Activated CD8-positive, alpha-beta T cell treated with anti-CD3 and anti-CD28 coated beads for 36 hours (primary cell): ENCODE data around the gene NDUFB7. TPM values are rescaled to one million over a fixed set of nuclear protein-coding genes. Genes with fewer than 3 reads are reported as not detected.
A peak's percentile ranks its signal among the peaks of the same experiment; 100 is the strongest.

Source experiments
- ATAC-seq: fragments of 200-7000 bp; cut with Tn5 transposase; one replicate; pipeline ENCODE4 v1.10.0; 2021; ENCODE audit warnings: mild to moderate bottlenecking, moderate library complexity
- CTCF ChIA-PET: fragments of 350-600 bp; sonication (Branson Sonifier 250); formaldehyde crosslinking; loops from one replicate; lab custom pipeline; 2021; ENCODE audit warnings: antibody characterized with exemption; lab: Charles Lee
- POLR2A ChIA-PET: fragments of 350-600 bp; sonication (Branson Sonifier 250); formaldehyde crosslinking; loops from one replicate; lab custom pipeline; 2021; ENCODE audit warnings: antibody characterized with exemption; lab: Charles Lee
- DNase-seq: peaks from one replicate; pipeline ENCODE4 v3.0.0-alpha.2; 2020
- H3K27ac Mint-ChIP-seq: one replicate; pipeline ENCODE4 v1.8.0; 2021; ENCODE audit warnings: mild to moderate bottlenecking, mixed read lengths
- H3K27me3 Mint-ChIP-seq: one replicate; pipeline ENCODE4 v1.8.0; 2021; ENCODE audit warnings: mixed read lengths
- H3K36me3 Mint-ChIP-seq: one replicate; pipeline ENCODE4 v1.8.0; 2021; ENCODE audit warnings: low read depth, mixed read lengths
- H3K4me1 Mint-ChIP-seq: one replicate; pipeline ENCODE4 v1.8.0; 2021; ENCODE audit warnings: low read depth, mixed read lengths
- H3K4me3 Mint-ChIP-seq: one replicate; pipeline ENCODE4 v1.8.0; 2021; ENCODE audit warnings: mild to moderate bottlenecking, moderate library complexity, mixed read lengths
- H3K9me3 Mint-ChIP-seq: one replicate; pipeline ENCODE4 v1.8.0; 2021; ENCODE audit warnings: mixed read lengths
- intact Hi-C: fragments of 100-400 bp; cut with micrococcal nuclease; formaldehyde crosslinking; loops from one replicate; pipeline ENCODE4 v1.10.0; 2022
- total RNA-seq, 2 experiments: library from RNA; stranded (reverse); gene quantifications; one replicate each; pipeline ENCODE4 v1.2.3, GENCODE V29; 2021
- TF ChIP-seq, protein P1 (sequence below): fragments of 200-600 bp; IDR thresholded peaks from one replicate; pipeline ENCODE4 v1.8.0; 2022; ENCODE audit warnings: antibody characterized with exemption, mild to moderate bottlenecking

NDUFB7 gene
- total RNA-seq, 2 experiments from 2014 or later, result 123 to 135 TPM

DNA sequence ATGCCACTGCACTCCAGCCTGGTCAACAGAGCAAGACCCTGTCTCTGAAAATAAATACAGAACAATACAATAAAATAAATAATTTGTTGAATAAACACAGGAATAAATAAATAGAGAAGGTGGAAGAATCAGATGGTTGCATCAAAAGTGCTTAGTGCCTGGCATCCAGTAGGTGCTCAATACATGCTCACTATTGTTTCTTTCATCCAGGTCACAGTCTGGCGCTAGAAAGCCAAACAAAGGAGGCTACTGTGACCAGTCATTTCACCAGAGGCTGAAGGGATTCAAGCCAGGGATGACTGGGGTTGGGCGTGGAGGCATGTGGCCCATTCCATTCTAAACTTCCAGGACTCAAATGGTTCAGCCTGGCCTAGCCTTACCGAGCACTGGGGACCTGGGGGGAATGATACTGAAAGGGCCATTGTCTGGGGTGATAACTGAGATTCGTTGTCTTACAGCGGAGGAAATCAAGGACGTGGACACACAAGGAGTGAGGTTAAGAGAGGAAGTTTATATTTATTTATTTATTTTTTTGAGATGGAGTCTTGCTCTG is 3.6 kb upstream of the NDUFB7 start:
- intact Hi-C loops, result loop anchor here (2.0 to 10.0 kb wide), 2 partner anchors 111 to 309 kb away; partner anchors contain the start of gene OR7A17
- ChIA-PET CTCF (interaction anchor here (1.2 to 11.0 kb wide), 4 partner anchors 19 to 313 kb away, joined by 3 to 276 read pairs (median 4); partner anchors contain the start of gene ZNF333), POLR2A (interaction anchor here (5.1 kb wide), 1 partner anchor 112 kb away, joined by 27 read pairs; no protein-coding TSS in a partner anchor)

DNA sequence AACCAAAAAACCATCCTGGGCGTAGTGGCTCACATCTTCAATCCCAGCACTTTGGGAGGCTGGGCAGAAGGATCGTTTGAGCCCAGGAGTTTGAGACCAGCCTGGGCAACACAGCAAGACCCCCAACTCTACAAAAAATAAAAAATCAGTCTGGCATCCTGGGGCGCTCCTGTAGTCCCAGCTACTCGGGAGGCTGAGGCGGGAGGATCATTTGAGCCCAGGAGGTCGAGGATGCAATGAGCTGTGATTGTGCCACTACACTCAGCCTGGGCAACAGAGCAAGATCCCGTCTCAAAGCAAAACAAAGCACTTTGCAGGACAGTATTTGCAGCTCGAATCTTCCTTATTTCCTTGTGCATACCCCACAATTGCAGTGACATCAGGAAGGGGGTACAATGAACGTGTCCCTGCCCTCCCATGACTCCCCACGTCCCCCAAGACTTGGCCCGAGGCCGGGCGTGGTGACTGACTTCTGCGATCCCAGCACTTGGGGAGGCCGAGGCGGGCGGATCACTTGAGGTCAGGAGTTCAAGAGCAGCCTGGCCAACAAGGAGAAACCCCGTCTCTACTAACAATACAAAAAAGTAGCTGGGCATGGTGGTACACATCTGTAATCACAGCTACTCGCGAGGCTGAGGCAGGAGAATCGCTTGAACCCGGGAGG is 870 bp downstream of the NDUFB7 start:
- POLR2A ChIA-PET, result interaction anchor here (0.6 to 5.1 kb wide), 5 partner anchors 17 to 701 kb away, joined by 3 to 27 read pairs (median 3); partner anchors contain the start of gene ADGRE5
- Mint-ChIP-seq H3K9me3 (no peaks in the 10 kb centered on the region), H3K4me3 (peak overlapping the region; percentile 96), H3K4me1 (peaks cover 42% of the 10 kb centered on the region), H3K27ac (peak overlapping the region; percentile 91), H3K36me3 (peaks cover 8% of the 10 kb centered on the region), H3K27me3 (no peaks in the 10 kb centered on the region)
- ATAC-seq, result no peak
- TF ChIP-seq, protein P1, sequence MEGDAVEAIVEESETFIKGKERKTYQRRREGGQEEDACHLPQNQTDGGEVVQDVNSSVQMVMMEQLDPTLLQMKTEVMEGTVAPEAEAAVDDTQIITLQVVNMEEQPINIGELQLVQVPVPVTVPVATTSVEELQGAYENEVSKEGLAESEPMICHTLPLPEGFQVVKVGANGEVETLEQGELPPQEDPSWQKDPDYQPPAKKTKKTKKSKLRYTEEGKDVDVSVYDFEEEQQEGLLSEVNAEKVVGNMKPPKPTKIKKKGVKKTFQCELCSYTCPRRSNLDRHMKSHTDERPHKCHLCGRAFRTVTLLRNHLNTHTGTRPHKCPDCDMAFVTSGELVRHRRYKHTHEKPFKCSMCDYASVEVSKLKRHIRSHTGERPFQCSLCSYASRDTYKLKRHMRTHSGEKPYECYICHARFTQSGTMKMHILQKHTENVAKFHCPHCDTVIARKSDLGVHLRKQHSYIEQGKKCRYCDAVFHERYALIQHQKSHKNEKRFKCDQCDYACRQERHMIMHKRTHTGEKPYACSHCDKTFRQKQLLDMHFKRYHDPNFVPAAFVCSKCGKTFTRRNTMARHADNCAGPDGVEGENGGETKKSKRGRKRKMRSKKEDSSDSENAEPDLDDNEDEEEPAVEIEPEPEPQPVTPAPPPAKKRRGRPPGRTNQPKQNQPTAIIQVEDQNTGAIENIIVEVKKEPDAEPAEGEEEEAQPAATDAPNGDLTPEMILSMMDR, result no peak
- CTCF ChIA-PET, result interaction anchor here (0.6 to 11.0 kb wide), 10 partner anchors 9 to 199 kb away, joined by 3 to 276 read pairs (median 4); partner anchors contain the start of gene ZNF333
- intact Hi-C loops, result loop anchor here (10.0 kb wide), 1 partner anchor 314 kb away; the partner anchor contains the start of gene OR7A17
- DNase-seq, result no peak

More for the DNA sequence above, 3.6 kb upstream of the NDUFB7 start:
- no peaks in the 10 kb centered on the region for H3K27me3 Mint-ChIP-seq
- no peak overlapping the region for H3K27ac Mint-ChIP-seq
- ATAC-seq (no peak), DNase-seq (no peak)
- peaks cover 23% of the 10 kb centered on the region for H3K4me1 Mint-ChIP-seq
- TF ChIP-seq, protein P1, result no peak
- H3K4me3 Mint-ChIP-seq, result no peak overlapping the region
- H3K36me3 Mint-ChIP-seq, result peaks cover 2% of the 10 kb centered on the region
- H3K9me3 Mint-ChIP-seq, result no peaks in the 10 kb centered on the region

DNA sequence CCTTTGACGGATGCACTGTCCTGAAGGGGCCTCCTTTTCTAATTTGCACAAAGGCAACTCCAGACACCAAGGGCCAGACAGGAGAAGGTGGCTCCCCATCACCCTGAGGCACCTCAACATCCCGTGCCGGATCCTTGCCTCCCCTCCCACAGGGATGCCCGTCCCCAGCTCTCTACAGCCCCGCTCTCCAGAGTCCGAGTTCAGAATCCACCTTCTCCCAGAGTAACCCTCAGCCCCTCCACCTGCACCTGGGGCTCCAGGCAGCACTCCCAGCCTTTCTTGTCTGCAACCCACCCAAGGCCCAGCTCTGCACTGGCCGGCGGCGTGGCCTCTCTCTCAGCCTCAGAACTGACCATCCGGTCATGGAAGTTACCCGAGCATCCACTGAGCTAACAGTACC is 4.8 kb downstream of the NDUFB7 start:
- Mint-ChIP-seq H3K4me3 (no peak overlapping the region), H3K27me3 (no peaks in the 10 kb centered on the region), H3K36me3 (peaks cover 13% of the 10 kb centered on the region), H3K4me1 (peaks cover 45% of the 10 kb centered on the region), H3K9me3 (no peaks in the 10 kb centered on the region), H3K27ac (no peak overlapping the region)
- TF ChIP-seq, protein P1, result no peak
- ChIA-PET CTCF (interaction anchor here (1.0 to 4.1 kb wide), 3 partner anchors 10 to 123 kb away, joined by 5 to 19 read pairs (median 5); partner anchors contain the start of gene ZNF333), POLR2A (no interaction called here)
- DNase-seq (no peak), ATAC-seq (no peak)
- intact Hi-C loops, result no loop called here

DNA sequence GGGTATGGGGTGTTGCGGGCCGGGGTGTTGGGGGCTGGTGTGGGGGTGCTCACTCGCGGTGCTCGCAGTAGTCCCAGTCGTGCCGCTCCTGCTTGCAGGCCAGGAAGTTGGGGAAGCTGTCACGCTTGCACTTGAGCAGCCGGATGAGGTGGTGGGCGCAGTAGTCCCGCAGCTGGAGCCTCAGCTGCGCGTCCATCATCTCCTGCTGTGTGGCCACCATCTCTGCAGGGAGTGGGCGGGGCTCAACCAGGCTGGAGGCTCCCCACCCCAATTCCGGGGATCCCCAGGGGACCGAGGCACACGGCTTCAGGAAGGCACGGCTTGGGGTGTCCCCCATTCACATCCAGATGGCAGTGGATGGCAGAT is 5.2 kb downstream of the NDUFB7 start:
- ATAC-seq, result no peak
- Mint-ChIP-seq H3K9me3 (no peaks in the 10 kb centered on the region), H3K27ac (no peak overlapping the region), H3K4me1 (peaks cover 43% of the 10 kb centered on the region), H3K27me3 (no peaks in the 10 kb centered on the region), H3K36me3 (peaks cover 13% of the 10 kb centered on the region), H3K4me3 (no peak overlapping the region)
- CTCF ChIA-PET, result interaction anchor here (1.0 to 4.1 kb wide), 2 partner anchors 10 to 124 kb away, joined by 5 to 19 read pairs; partner anchors contain the start of gene ZNF333
- POLR2A ChIA-PET, result no interaction called here
- DNase-seq, result no peak
- TF ChIP-seq, protein P1, result no peak
- intact Hi-C loops, result no loop called here
